ENCODE data around the gene CRCP. TPM values are rescaled to one million over a fixed set of nuclear protein-coding genes. Genes with fewer than 3 reads are reported as not detected.
"Not testable (repeated sequence)": the region's sequence is repeated elsewhere in the genome, so short reads cannot be mapped to it uniquely, and the experiment has no call there.

Gene CRCP
- total and polyA plus RNA-seq, 2 of the 13 experiments (the other 11 are each of a cell fraction or from before 2014, with no cell fraction given): 22.7 to 31.0 TPM

GRCh38 chr7:66125781-66126352, 11.2 kb downstream of the CRCP start (continued):
- 0 out of 2 replicates have a peak, but pooled peaks have one; percentile 46 for TF ChIP-seq AHDC1 (CRISPR knock-in tag; IDR thresholded peaks at IDR 0.05; ENCODE audit: borderline replicate concordance)
- TF ChIP-seq HOXA3 (CRISPR knock-in tag; IDR thresholded peaks at IDR 0.05): peak; percentile 36; the same call in 1 of the 2 replicates

GRCh38 chr7:66127172-66127571, 12.5 kb downstream of the CRCP start:
- FAIRE-seq; H3K9ac ChIP-seq (ENCODE audit: insufficient read depth, low read depth, low read length); H2AFZ ChIP-seq (ENCODE audit: low read length); H3K4me2 ChIP-seq (ENCODE audit: low read depth, low read length); H3K27ac ChIP-seq (ENCODE audit: extremely low read length, insufficient read depth, low read length); ATAC-seq; H3K27me3 ChIP-seq (ENCODE audit: control insufficient read depth in 1 of 2, insufficient read depth in 2 of 2, low read length in 2 of 2); in situ Hi-C loops (cut with HindIII; ENCODE audit: extremely low pct_ligation_motif_present, low pct_unique_long_range_greater_than_20kb); intact Hi-C loops (cut with micrococcal nuclease; ENCODE audit: unreplicated experiment); H3K9me3 ChIP-seq (ENCODE audit: low read length); DNase-seq (ENCODE audit: low spot score); BruUV-seq (replicated peaks); H4K20me1 ChIP-seq (ENCODE audit: insufficient read depth, low read length); CTCF ChIA-PET (ENCODE audit: low intra/inter-chr PET ratio, low total read pairs); H3K4me3 ChIP-seq (replicated peaks in 1 of 3; ENCODE audit: insufficient read depth in 1 of 3, low read depth in 2 of 3, low read length in 3 of 3): not testable (repeated sequence)
- Histone ChIP-seq H3K4me1 (ENCODE audit: insufficient read depth, low read length) (peaks cover 47% of the 10 kb centered on the region), H3K79me2 (ENCODE audit: insufficient read depth, low read length) (peaks cover 57% of the 10 kb centered on the region), H3K36me3 (replicated peaks in 1 of 2; ENCODE audit: control insufficient read depth in 1 of 2, insufficient read depth in 2 of 2, low read length in 2 of 2) (peaks cover 1 to 14% of the 10 kb centered on the region in 2 experiments; a peak in 3 of 5 replicates)
- 0 out of 2 replicates have a peak, but pooled peaks have one; percentile 21 for TF ChIP-seq ETS1 (CRISPR knock-in tag; IDR thresholded peaks at IDR 0.05)
- whole genome bisulfite sequencing (ENCODE audit: low lambda C conversion rate): 92% methylated on average over 3 of the region's 3 CpGs
- POLR2A ChIA-PET: interaction anchor here (1.4 to 2.0 kb wide), 2 partner anchors 12 to 16 kb away, joined by 3 to 5 read pairs; partner anchors contain the start of gene CRCP

Measured in HepG2 (cell line).